Stimulated activated CD4-positive, alpha-beta T cell treated with anti-CD3 and anti-CD28 coated beads, Interleukin-2, amount 100 ng/mL, for 48 hours (primary cell): ENCODE data around the gene ANO6.
"Not testable (repeated sequence)": the region's sequence is repeated elsewhere in the genome, so short reads cannot be mapped to it uniquely, and the experiment has no call there.

Experiments used
- DNase-seq, 2 donors: peaks; one replicate each; pipeline ENCODE4 v3.0.0-alpha.2; 2020

The ANO6 gene

DNA sequence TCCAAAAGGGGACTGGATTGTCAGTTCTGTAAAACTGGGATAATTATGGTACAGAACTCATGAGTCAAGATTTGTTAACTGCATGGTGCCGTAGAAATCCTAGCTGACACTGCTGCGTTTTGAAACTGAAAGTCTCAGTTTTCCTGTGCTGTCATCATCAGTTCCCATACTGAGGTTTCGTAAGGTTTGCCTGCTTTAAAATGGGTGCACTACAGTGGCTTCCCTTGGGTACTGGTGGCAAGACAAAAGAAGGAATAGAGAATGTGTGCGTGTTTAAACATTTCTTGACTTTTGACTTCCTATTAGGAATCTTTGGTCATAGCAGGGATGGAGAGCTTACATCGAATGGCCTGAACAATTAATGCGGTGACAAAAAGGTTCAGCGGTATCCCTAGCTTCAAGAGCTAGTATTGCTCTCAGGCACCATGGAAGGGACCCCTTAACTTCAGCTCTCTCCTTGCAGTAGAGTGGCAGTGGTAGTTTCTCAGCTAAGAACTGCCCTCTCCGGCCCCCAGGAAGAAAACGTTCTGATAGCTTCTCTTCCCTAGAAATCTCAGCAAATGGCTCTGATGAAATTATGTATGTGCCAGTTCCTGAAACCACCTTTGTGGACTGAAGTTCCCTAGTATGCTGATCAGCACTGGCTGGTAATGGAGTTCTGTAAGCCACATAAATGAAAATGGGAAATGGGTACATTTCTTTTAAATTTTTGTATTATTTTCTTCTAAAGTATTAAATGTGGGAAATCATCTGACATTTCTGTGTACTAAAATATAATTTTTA, 28.9 kb downstream of the ANO6 start:
- no peak for DNase-seq

DNA sequence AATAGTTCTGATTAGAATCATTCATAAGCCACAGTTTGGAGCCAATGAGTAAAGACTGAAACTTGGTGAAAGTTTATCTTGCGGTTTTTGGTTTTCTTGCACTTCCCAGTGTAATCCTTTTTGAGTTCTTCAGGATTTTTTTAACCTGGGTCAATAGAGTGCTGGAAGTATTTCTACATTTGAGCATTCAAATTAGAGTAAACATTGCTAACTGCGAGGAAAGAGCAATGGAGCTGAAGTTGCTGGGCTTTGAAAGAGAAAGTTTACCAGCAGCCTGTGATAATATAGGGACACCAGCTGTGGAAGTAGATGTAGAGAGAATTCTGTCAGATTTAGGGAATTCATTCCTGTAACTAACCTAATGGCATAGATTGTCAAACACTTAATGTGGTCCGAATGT, 30.3 kb downstream of the ANO6 start:
- DNase-seq: no peak

DNA sequence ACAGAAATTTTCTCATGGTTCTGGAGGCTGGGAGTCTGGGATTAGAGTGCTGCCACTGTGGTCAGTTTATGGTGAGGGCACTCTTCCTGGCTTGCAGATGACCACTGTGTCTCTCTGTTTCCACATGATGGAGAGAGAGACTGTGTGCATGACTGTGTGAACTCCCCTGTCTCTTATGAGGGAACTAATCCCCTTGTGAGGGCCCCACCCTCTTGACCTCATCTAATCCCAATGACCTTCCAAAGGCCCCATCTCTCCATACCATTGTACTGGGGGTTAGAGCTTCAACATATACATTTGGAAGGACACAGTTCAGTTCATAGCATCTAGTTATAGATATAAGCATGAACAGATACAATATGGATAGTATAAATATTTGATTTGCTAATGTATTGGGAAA, 31.7 kb downstream of the ANO6 start:
- no peak for DNase-seq

DNA sequence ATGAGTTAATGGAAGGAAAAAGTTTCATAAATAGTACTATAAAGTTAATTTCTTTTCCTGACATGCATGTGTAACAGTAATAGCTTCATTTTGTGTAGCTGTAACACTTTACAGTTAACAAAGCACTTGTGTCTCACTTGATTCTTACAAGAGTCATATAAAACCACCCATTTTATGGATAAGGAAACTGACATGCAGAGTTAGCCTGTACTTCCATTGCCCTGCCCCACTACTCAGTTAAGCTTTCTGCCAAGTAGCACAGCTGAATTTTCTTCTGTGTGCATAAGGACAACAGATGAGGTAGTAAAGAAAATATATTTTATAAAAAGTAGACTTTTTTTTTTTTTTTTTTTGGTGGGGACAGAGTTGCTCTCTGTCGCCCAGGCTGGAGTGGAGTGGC, 32.2 kb downstream of the ANO6 start:
- no peak for DNase-seq

DNA sequence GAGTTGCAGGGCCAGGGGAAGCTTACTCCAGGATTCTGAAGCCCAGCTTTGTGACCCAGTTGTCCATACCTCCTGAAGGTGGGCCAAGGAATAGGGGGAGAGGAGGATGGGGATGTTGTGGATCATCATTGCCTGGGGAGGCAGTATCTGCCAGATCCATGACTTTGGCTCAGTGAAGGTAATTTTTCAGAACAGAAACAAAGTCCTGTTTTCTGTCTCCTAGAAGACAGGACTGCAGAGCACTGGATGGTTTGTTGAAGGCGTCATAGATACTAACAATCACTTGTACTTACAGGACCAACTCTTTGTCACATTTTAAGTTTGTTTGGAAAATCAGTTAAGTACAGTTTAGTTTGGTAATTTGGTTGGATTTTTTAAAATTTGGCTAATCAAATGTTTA, 38.4 kb downstream of the ANO6 start:
- no peak for DNase-seq

DNA sequence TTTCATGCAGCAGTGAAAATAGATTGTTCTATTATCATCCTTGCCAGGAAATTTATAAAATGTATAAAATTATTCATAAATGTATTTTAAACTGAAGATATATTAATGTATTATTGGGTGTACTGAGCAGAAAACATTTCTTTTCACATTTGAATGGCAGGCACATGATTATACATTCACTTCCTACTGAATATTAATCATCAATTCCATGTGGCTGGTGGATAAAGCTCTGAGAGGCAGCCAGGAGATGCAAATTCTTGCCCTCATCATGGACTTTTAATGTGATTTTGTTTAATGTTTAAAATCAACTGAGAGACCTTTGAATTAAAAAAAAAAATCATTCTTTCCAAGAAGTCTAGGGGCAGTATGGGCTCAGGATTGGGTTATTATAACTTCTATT, 40.8 kb downstream of the ANO6 start:
- DNase-seq: no peak

DNA sequence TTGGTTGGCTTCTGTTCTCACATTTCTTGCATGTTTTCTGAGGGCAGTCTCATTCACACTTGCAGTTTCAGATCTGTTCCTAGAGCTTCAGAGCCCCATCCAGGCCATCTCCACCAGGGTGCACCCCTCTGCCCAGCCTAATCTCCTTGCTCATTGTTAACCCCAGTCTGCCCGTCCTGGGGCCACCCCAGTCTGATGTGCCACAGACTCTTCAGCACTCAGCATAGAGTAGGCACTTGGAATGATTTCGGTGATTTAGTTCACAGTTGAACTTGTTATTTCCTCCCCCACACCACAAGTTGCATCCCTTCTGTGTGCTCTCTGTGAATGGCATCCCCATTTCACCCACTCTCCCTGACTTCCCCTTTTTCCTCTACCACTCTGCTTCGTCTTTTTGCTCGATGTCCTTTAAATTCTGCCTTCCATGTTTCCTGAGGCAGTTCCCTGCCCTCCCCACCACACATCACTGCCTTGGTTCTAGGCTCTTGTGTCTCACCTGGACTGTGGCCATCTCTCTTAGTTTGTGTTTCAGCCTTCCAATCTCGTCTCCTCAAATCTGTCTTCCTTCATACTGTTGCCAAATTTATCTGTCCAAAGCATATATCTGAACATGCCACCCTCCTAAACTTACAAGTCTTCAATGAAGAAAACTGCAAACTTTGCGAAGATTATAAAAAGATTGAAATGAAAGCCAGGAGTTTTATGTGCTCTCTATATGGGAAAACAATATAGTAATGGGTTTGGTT, 41.5 kb downstream of the ANO6 start:
- DNase-seq: no peak

DNA sequence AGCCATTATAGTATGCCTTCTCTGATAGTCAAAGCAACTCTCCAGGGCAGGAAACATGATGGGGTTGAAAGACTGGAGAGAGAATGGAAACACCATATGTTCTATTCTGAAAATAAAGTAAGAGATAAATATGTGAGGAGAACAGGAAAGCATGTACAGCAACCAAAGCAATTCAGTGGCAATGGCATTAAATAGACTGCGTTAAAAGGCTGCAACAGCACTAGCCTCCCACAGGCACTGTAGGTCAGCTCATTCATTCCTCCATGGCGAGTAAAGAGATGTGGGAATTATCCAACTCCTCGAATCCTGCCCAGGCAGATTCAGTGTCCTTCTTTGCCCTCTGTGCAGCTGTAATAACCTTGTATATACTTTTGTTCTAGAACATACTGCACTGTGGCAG, 43.8 kb downstream of the ANO6 start:
- no peak for DNase-seq

DNA sequence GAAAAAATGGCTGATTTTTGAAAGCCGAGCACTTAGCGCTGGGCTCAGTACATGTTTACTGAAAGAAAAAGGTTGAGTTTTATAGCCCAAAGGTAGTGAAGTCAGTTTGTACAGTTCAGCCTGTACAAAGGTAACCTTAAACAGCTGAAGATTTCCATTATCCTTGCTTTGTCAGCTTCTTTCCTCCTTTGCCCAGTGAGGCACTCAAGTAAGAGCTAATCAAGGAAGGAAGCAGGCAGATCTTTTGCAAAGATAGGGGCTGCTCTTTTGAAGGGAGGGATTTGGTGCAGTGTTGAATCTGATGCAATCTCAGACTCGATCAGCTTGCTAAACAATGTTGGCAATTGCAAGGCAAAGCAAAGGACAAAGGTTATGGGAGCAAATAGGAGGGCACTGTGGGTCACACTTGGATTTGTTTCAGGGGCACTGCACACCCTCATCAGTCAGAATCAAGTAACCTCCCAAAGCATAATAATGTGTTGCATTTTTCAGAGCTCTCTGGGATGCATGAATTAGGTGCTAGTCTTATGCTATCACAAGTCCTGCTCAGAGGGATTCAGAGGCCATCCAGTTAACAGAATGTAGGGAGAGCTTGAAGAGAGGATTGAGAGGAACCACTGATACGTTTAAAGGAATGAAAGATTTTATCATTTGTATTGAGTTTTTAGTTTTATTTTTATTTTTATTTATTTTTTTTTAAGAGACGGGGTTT, 44.4 kb downstream of the ANO6 start:
- DNase-seq: no peak

DNA sequence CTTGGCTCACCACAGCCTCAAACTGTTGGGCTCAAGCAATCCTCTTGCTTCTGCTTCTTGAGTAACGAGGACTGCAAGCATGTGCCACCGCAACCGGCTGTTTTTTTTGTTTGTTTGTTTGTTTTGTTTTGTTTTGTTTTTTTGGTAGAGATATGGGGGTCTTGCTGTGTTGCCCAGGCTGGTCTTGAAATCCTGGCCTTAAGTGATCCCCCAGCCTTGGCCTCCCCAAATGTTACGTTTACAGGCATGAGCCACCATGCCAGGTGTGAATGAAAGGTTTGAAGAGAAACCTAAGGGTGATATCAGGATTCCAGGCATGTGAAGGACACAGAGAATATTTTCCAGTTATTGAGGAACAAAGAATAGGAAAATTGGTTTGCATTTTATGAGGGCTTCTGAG, 45.0 kb downstream of the ANO6 start:
- DNase-seq: no peak

DNA sequence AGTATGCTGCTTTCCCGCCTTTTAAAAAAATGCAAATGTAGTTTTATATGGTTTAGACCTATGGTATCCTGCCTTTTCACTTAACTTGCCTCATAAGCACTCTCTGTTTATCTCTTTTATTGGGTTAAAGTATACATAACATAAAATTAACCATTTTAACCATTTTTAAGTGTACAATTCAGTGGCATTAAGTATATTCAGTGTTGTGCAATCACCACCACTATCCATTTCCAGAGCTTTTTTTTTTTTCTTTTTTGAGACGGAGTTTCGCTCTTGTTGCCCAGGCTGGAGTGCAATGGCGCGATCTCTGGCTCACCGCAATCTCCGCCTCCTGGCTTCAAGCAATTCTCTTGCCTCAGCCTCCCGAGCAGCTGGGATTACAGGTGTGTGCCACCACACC, 46.3 kb downstream of the ANO6 start:
- not testable (repeated sequence) for DNase-seq

DNA sequence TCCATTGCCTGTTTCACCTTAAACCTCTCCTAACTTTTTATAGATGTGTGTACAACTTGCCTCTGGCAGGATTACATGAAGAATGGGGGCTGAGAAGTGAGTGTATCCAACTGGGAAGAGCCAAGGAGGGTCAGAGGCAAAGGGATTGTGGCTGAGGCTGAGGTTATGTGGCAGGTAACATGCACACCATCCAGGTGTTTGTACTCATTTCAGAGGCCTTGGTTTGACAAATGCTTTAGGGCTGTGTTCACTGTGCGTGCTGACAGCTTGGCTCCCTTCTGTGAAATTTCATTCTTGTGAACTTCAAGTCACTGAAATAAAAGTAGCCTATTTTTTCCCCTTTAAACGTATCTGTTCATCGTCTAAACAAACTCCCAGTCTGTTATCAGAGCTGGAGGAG, 47.7 kb downstream of the ANO6 start:
- DNase-seq: no peak

DNA sequence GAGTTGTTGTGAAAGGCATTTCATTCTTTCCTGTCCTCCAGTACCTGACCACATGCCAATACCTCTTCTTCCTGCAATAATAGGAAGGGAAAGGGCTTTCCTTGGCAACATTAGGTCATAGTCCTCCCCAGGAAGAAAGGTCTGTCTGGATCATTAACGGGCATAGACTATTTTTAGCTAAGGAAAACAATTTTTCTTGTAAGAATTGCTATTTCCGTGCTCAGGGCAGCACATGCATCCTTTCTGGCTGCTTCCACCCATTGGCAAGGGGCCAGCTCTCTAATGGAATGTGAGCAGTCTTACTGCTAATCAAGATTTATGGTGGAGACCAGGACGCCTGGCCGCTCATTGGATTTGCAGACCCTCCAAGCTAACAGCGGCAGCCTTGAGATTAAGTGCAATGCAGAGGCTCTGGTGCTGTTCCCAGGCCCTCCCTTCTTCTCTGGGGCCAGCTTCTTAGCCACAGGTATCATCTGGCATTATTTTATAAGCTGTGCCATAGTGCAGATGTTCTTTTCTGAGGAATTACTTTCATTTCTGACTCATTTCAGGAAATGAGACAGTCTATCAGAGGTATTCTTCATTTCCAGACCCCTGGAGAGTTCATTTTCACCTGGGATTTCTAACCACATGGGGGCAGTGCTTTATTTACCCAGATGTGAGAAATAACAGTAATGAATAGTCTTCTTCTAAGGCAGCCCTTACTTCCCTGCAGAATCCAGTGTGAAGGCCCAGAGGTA, 52.9 kb downstream of the ANO6 start:
- no peak for DNase-seq

DNA sequence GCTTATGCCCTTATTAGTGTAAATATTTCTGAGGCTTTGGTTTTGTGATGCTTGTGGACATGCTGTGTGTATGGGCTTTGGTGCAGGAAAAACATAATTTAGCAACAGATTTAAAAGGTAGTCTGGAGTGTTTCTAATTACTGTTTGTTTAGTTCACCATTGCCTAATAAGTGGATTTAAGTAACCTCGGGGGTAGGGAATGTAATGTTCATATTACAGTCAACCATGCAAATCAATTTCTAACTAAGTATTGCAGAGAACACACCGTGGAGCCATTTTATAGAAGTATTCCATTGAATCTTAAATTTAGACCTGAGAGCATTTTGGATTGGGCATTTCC, 53.5 kb downstream of the ANO6 start:
- no peak for DNase-seq

DNA sequence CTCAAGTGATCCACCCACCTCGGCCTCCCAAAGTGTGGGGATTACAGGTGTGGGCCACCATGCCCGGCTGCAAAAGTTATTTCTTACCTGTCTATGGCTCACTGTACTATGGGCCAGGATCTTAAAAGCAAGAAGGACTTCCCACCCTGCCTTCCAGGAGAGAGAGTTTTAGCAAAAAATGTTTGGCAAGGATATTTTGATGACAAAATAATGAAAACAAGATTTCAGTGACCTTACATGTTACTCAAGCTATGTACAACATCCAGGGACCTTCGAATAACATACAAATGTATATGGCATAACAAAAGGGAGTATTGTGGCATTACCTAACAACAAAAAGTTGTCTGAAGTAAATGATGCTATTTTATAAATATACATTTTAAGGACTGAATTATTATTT, 55.1 kb downstream of the ANO6 start:
- no peak for DNase-seq

DNA sequence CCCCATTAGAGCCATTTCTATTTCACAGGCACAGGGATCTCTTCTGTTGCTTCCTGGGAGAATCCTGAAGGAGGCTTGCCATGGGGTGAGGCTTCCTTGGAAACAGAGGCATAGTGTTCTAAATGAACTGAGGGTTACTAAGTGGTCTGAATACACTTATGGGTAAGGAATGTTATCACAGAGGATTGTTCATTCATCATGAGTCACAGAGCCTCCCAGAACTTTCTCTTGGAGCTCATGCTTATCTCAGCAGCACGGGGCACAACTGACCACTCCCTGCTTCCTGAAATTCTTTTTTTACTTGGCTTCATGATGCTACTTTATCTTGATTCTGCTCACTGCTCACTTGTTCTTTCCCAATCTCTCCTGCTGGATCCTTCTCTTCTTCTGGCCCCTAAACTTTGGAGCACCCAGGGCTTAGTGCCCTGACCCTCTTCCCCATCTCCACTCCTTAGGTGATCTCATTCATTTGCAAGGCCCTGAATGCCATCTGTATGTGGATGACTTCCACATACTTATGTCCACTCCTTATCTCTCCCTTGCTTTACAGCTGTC, 57.9 kb downstream of the ANO6 start:
- DNase-seq: no peak

DNA sequence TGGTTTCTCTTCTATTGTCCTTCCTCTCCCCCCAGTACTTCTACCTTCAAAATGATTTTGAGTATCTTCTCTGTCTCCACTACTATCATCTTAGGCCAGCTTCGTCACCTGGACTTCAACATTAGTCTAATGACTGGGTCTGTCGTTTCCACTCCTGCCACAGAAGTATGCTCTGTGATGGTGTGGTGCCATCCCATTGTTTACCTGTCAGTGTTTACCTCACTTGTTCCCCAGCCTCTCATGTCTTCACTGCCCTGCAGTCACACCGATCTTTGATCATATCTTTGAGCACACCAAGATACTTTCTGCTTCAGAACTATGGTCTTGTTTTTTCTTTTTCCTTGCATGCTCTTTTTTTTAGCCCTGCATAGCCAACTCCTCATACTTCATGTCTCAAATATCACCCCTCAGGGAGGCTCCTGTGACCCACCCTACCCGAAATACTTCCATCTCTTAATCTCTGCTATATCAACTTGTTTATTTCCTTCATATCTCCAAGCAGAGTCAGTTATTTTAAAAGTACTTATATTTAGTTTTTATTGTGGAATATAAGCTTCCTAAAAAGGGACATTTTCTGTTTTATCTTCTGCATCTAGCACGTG, 60.4 kb downstream of the ANO6 start:
- DNase-seq: no peak

DNA sequence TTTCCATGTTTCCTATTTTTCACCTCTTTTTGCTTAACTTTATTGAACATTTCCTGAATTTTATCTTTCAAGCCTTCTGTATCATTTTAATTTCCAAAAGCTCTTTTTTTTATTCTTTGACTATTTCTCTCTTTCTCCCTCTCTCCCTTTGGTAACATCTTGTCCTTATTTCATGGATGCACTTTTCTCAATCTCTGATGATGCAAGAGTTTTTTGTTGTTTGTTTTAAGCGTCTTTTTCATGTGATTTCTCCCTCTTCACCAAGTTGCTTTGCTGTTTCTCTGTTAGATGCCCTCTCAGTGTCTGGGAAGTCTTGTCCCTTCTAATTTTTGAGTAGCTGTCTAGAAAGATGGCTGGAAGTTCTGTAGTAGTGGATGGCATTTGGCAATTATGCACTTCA, 62.6 kb downstream of the ANO6 start:
- DNase-seq: no peak

DNA sequence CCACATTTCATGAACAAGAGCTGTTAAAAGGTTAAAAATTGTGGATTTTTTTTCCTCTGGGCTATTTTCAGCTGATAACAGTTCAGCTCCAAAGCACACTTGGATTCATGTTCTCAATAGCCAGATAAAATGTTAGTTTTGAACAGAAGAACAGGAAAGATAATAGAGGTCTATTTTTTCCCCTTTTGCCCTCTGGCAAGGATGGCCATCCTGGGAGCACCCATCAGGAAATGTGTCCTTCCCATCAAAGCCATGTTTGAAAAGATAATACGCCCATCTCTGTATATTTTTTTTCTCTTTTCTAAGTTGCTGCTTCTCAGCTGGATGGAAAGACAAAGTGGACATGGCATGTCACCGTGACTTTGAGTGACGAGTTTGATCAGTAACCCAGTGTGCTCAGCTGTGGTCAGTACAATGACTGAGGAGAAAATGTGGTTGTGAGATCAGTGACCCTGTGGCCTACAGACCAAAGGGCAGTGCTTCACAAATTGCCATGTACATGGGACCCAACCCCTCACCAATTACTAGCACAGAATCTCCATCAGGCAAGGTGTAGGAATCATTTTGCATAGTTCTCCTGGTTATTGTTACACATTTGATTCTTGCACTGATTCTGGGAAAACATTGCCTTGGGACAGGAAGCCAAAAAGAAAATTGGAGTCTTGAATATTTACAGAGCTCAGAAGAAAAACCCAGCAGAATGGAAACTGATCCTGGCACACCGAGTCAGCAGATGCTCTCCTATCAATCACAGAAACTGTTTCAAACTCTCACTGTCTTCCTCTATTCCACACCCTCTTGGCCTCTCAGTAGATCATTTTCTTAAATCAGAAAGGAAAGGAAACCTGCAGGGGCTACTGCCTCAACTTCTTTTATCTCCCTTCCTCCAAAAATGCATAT, 64.3 kb downstream of the ANO6 start:
- no peak for DNase-seq

DNA sequence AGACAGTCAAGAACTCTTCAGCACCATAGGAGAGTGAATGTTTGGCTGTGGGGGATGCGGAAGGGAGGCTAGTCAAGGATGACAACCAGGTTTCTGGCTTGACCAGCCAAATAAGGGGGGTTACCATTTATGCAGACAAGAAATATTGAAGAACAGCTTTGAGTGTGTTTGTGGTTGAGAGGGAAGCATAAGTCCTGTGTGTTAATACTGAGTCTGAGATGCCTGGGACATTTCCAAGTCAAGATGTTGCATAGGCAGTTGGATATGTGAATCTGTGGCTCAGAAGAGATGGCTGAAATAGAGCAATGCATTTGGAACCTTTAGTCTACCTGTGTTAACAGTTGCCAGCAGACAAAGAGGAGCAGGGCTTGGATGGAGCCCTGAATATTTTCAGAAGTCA, 66.1 kb downstream of the ANO6 start:
- DNase-seq: no peak

DNA sequence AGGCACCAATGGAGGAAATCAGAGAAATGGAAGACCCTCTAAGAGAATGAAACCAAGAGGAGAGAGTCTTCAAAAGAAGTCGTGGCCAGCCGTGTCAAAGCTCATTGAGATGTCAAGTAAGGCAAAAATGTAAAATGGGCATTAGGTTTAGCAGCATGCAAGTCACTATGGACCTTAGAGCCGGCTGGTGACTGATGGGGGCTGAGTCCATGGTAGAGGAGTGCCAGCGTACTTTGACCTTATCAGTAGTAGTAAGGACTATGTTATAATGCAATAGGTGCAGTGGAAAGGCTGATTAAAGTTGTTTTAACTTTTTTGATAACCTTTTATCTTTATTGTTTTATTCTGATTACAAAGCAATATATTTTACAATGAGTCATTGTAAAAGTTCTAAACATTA, 66.5 kb downstream of the ANO6 start:
- no peak for DNase-seq
